Activated CD8-positive, alpha-beta memory T cell treated with anti-CD3 and anti-CD28 coated beads, Interleukin-2, amount 50 U/mL, for 1 hour (primary cell): ENCODE data around the gene RNPS1.
A peak's percentile ranks its signal among the peaks of the same experiment; 100 is the strongest.

Source experiments
- DNase-seq: peaks from one replicate; pipeline ENCODE4 v3.0.0-alpha.2; 2020; ENCODE audit errors: extremely low read depth

The RNPS1 gene

DNA sequence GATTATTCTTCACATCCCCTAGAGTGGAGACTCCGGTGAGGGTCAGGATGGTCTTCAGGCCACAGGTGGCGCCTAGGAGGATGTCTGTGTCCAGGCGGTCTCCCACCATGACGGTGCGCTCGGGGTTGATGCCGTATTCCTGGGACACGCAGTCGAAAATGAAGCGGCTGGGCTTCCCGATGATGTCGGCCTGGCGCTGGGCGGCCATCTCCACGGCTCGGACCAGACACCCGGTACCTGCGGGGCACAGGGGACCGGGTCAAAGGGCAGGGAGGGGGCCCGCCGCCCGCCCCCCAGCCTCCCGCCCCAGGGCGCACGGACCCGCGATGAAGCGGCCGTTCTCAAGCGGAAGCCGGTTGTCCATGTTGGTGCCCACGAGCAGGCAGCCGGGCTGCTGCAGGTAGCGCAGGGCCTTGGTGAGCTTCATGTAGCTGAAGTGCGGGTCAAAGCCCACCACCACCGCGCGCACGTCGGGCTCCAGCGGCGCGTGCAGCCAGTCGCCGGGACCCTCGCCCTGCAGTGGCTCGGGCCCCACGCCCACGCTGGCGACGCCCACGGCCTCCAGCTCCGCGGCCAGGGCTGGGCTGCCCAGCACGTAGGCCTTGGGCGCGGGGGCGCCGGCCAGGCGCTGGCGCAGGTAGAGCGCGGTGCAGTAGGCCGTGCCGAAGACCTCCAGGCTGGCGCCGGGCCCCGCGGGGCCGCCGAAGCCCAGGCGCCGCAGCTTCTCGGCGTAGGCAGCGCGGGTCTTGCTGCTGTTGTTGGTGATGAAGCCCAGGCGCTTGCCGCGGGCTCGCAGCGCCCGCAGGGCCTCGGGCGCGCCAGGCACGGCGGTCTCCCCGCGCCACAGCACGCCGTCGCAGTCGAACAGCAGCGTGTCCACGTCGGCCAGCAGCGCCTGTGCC lies 53.9 kb downstream of the RNPS1 start:
- no peak for DNase-seq

DNA sequence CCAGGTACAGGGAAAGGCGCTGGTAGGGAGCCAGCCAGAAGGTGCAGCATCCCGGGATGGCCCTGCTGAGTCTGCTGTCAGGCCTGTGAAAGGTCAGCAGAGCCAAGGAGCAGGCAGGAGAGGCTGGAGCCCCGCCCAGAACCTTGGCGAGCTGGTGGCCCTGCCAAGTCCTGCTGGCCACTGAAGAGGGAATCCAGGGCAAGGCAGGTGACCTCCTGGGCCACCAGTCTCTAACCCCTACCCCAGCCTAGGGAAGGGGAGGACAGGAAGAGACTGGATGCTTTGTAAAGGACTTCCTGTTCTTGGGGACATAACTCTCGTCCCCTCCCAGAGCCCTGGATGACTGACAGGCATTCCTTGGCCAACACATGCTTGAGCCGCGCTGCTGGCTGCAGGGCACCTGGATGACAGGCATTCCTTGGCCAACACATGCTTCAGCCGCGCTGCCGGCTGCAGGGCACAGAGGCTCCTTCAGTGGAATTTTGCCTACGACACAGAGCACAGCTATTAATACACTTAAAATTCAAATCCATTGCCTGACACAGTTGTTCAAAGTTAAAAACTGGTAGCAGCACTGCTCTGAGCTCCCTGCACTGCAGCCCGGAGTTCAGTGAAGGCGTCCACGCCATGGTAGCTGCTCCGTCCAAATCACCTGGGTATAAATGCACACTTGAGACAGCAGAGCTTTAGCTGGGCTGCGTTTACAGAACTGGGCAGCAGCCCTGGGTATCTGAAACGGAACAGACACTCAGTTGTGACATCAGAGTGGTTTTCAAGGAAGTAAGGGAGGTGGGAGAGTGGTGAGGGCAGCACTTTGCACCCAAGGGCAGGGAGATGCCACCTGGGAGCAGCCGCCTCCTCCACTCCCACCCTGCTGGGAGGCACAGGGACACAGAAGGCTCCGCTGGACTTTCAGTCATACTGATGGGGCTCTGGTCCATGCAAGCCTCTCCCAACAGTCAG lies 55.3 kb downstream of the RNPS1 start:
- no peak for DNase-seq

DNA sequence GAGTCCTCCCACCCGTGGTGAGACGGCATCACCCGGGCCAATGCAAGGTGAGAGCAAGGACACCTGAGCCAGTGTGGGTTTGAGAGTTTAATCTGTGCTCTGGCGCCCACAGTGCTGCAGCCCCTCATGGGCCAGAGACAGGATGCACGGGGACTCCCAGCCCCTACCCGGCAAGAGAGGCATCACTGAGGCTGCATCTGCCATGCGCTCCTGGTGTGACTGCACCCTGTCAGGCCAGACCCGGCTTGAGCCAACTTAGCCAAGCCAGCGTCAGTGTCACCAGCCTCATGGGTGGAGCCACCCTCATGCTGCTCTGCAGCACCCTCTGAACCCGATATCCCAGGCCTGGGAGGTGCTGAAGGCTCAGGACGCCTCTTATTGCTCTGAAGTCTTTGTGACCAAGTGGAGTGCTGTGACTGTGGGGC lies 56.0 kb downstream of the RNPS1 start:
- DNase-seq: no peak

DNA sequence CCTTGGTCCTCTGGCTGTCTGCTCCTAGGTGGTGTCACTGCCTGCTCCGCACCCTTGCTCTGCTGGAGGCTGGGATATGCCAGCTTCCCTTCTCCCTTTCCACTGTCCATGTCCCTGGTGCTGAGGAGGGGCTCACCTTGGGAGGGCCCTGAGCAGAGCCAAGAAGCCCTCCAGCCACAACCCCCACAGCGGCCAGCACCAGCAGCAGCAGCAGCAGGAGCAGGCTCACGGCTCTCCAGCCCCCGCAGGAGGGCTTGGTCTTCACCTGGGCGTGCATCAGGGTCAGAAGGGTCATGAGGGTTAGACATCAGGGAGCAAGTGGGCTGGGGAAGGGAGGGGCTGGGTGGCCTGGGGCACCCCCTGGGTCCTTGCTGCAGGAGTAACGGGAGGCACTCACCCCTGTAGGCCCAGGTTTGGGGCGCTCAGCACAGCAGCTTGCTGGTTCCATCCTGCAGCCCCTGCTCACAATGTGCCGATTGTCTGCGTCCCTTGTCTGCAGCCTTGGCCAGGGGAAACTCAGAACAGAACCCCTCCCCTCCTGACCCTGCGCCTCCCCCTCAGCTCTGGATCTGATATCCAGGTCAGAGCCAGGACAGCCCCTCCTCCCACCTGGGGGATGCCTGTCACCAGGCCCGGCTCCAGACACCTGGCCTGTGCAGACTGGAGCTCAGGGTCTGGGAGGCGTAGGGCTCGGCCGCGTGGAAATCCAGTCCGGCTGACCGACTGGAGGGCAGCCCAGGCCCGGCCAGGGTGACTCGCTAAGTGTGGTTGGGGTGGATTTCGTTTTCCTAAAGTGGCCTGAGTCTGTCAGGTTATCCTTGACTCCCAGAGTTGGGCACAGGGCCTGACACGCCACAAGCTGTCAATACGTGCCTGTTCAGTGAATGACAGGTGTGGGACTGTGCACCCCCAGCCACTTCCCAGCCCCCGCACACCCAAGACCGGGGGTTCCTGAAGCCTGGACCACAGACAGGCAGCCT lies 57.2 kb downstream of the RNPS1 start, which contains the start of gene BRICD5:
Gene BRICD5, minus strand, starts transcription at position 478 of the 980 bp plus-strand sequence. Its CDS starts 30 bp downstream, at position 448.
- DNase-seq: no peak

DNA sequence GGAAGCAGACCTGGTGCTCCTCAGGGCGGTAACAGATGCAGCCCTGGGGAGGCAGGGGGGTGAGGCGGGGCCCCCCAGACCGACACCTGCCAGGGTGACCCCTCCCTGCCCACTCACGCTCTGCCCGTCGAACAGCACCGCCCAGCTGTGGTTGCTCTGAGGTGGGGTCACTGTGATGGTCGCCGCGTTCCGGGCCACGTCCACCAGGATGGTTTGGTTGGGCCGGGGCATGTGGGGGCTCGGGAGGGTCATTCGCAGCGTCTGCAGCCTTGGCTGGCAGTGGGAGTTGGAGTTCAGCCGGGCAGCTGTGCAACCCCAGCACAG lies 58.0 kb downstream of the RNPS1 start:
- DNase-seq: no peak

DNA sequence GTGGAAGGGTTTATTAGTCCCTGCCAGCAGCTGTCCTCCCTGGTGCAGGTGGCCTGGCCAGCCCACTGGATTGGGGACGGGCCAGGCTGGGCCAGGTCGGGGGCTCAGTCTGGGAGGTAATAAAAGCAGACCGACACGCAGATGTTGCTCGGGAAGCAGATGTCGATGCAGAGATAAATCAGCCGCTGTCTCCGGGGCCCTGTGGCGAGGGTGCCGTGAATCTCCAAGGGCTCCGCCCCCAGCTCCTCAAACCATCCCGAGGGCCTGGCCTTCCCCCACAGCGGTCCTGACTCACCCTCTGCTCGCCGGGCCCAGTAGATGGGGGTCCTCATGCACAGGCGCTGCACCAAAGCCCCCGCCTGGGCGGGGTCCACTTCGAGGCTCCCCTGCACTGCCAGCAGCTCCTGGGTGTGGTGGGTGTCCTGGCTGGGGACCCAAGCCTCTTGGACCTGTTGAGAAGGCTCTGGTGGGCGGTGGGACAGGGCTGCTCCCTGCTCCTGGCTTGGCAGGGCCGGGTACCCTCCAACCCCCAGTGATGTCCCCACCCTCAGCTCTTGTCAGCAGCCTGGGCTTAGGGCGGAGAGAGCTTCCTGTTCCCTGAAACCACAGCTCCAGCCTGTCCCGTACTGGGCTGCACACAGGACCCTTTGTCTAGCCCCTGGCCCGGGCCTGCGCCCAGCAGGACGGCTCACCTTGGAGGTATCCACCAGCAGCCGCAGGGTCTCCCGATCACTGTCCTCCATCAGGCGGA lies 58.5 kb downstream of the RNPS1 start:
- no peak for DNase-seq

DNA sequence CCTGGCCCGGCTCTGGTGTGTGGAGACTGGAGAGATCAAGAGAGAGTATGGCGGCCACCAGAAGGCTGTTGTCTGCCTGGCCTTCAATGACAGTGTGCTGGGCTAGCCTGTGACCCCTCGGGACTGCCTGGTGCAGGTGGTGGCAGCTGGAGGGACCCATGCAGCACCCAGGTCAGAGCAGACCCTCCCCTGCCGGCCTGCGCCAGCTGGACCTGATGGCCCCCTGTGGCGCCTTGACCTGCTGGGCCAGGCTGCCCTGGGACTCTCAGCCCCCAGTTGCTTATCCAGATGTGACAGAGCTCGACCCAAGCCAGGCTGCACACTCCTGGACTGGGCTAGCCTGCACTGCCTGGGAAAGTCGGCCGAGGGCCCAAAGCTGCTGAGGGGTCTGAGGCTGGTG lies 59.2 kb downstream of the RNPS1 start:
- DNase-seq: no peak

DNA sequence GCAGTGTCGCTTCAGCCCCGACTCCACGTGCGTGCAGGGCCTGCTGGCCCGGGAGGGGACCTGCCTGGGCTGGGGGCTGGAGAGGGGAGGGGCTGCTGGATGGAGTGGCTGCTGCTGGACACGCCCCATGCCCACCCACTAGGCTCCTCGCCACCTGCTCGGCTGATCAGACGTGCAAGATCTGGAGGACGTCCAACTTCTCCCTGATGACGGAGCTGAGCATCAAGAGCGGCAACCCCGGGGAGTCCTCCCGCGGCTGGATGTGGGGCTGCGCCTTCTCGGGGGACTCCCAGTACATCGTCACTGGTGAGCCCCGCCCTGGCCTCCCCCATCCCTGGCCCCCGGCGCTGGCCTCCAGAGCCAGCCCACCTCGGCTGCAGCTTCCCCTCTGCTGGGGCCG lies 59.6 kb downstream of the RNPS1 start:
- DNase-seq: no peak

DNA sequence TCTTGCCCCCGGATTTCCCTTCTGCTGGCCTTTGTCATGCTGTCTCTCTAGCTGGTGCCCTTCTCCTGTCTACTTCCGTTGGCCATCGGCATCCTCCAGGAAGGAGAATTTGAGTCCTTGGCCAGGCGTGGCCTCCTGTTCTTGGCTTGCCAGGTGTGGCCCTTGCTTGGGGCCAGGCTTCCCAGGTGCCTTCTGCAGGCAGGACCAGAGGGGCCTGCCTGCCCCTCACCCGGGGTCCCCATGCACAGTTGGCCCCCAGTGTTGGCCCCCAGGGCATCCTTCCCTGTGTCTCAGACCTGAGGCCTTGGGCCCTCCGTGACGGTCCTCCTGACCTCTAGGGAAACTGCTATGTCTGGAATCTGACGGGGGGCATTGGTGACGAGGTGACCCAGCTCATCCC lies 60.1 kb downstream of the RNPS1 start:
- DNase-seq: no peak

DNA sequence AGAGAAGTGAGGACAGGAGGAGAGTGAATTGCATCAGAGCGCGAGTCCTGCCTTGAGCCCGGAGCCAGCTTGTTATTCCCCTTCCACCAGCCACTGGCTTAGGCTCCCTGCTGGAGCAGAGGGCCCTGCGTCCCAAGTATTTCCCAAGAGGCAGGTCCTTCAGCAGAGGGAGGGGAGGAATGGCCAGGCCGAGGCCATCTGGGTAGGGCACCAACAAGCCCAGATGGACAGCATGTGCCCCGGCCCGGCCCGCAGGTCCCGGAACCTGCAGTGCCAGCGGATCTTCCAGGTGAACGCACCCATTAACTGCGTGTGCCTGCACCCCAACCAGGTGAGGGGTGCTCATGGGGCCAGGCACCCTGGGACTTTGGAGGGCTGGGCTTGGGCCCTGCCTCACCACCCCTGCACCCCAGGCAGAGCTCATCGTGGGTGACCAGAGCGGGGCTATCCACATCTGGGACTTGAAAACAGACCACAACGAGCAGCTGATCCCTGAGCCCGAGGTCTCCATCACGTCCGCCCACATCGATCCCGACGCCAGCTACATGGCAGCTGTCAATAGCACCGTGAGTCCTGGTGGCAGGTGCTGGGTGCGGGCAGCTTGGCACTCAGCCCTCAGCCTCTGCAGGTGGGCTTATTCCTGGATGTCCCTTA lies 61.0 kb downstream of the RNPS1 start:
- no peak for DNase-seq

DNA sequence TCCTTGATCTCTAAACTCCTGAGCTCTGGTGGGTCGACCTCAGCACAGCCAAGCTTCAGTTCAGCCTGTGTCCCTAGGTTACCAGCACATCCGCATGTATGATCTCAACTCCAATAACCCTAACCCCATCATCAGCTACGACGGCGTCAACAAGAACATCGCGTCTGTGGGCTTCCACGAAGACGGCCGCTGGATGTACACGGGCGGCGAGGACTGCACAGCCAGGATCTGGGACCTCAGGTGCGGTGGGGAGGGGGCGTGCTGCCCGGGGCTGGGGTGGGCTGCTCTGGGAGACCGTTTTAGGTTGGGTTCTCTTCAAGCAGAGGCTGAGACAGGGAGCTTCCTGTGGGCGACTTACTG lies 61.5 kb downstream of the RNPS1 start:
- DNase-seq: no peak

DNA sequence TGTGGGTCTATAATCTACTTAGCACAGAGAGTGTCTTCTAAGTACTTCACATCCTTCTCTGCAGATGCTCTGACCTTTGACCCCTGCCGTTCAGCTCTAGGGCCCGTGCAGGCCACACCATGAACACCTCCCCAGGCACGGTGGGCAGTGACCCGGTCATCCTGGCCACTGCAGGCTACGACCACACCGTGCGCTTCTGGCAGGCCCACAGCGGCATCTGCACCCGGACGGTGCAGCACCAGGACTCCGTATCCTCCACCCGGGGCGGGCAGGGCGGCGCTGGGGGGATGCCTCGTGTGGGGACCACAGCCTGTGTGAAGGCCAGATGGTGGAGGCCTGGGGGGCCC lies 62.0 kb downstream of the RNPS1 start:
- no peak for DNase-seq

DNA sequence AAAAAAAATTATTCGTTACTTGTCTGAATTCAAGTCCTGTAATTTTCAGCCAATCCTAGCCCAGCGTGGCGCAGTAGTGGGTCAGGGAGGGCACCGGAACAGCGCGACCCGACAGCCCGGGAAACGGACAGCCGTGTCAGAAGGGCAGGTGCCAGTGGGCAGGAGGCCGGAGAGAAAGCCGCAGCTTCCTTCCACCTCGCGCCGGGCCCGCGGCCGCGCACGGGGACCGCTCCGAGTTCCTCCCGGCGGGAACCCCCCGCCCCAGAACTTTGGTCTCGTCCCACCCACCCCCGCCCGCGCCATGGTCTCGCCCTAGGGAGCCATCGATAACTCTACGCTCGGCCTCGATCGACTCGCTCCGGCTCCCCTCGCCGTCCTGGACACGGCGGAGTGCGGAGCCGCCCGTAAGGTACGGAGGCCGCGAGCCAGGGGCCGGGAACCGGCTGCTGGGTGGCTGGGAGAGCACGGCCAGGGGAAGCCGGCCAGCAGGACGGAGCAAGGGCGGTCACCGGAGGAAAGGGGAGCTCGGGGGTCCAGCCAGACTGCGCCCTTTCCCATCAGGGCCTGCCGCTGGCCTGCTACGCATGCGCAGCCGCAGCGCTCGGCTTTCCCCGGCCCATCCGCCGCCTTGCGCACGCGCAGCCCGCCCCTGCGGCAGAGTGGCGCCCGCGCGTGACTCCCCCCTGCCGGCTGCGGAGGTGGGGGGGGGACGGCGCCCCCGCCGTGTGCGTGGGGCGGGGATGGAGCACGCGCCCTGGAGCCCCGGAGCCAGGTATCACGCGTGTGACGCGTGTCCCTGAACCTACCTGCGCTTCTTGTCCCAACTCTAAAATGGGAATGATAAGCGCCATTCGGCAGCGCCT lies 62.6 kb downstream of the RNPS1 start, which contains the start of gene MLST8:
Gene MLST8, plus strand, starts transcription at position 351 of the 863 bp plus-strand sequence. CDS start 632 bp downstream, outside the sequence.
- peak; percentile 73 for DNase-seq

DNA sequence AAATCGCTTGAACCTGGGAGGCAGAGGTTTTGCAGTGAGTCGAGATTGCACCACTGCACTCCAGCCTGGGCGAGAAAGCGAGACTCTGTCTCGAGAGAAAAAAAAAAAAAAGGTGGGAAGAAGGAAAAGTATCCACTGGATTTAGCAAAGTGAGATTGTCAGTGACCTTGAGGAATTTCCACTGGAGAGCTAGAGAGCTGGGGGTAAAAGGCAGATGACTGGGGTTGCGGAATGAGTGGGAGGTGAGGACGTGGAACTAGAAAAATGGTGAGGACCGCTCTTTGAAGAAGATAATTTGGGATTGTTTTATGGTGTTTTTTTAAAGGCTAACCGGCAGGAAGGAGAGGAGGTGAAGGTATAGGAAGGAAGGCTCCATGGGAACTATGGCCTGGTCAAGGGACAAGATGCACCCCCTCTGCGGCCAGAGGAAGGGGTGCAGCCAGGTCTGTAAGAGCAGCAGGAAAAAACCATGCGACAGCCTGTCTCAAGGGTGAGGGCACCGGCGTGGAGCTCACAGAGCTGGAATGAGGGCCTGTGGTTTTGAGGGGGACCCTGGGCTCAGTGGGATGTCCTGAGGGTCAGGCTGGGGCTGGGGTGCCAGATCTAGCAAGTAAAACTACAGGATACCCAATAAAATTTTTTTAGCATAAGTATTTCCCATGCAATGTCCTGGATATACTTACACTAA lies 63.4 kb downstream of the RNPS1 start:
- no peak for DNase-seq
